BJ (cell line): ENCODE results near the gene SPTBN1. TPM values are rescaled to one million over a fixed set of nuclear protein-coding genes. Genes with fewer than 3 reads are reported as not detected.

Source experiments
- CTCF ChIA-PET: fragments of 350-600 bp; formaldehyde crosslinking; extraction: SDS; loops from one replicate; lab custom pipeline; 2021; ENCODE audit warnings: antibody characterized with exemption, inconsistent platforms; lab: Yijun Ruan, JAX
- POLR2A ChIA-PET: fragments of 300-600 bp; sonication (Branson Sonifier 250); formaldehyde crosslinking; extraction: SDS; loops from one replicate; lab custom pipeline; 2021; ENCODE audit warnings: antibody characterized with exemption; lab: Charles Lee
- DNase-seq: peaks from one replicate; pipeline ENCODE4 v3.0.0-alpha.2; 2011; ENCODE audit warnings: low read depth
- H3K27me3 ChIP-seq: 2 replicates; pipeline ENCODE4 v1.6.0; 2011; ENCODE audit warnings: low read length; ENCODE audit not compliant: control insufficient read depth, insufficient read depth
- H3K36me3 ChIP-seq: 2 replicates; pipeline ENCODE4 v1.5.1; 2011; ENCODE audit warnings: low read length; ENCODE audit not compliant: control insufficient read depth, insufficient read depth
- H3K4me3 ChIP-seq: 2 replicates; pipeline ENCODE4 v1.5.1; 2011; ENCODE audit warnings: low read depth, mild to moderate bottlenecking, control low read depth, low read length
- polyA plus RNA-seq: library from polyadenylated mRNA; depleted of rRNA; stranded (reverse); fragments of >200 nt; gene quantifications from 2 replicates; pipeline ENCODE4 v1.2.3, GENCODE V29; 2011
- TF ChIP-seq, protein P1 (sequence below): IDR thresholded peaks from 2 replicates; pipeline ENCODE4 v1.5.1; 2011; ENCODE audit warnings: low read depth, mild to moderate bottlenecking, control low read depth, inconsistent platforms, low read length, moderate library complexity; ENCODE audit not compliant: insufficient read depth

The SPTBN1 gene
- polyA plus RNA-seq, 1 experiment = 33.8 TPM

DNA sequence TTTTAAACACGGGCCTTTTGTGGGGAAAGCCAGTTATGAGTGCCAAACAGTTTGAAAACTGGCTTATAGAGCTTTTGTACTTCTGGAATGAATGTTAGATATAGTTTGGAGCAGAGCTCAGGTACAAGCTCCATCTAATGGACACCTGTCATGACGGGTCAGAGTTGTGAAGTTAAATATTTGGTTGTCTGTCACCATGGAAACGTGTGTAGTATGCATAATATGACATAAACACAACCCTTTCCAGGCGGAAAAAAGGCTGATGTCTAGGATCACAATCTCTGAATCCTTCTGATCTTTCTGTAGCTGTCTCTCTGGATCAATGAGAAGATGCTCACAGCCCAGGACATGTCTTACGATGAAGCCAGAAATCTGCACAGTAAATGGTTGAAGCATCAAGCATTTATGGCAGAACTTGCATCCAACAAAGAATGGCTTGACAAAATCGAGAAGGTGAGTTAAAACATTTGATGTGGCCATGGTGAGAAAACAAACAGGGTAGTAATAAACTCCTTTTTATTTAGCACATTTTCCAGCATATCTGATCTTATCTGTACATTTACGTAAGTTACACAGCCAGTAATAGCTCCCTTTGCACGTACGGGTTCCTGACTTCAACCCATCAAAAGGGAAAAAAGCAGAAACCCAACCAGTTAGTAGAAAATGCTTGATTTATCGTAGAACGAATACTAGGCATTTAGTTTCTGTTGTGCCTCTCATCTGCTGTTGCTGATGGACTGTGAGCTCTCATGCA lies 186.7 kb downstream of the SPTBN1 start:
- Histone ChIP-seq H3K4me3 (no peak overlapping the region), H3K36me3 (peaks cover 18% of the 10 kb centered on the region), H3K27me3 (no peaks in the 10 kb centered on the region)
- POLR2A ChIA-PET = no interaction called here
- no peak for DNase-seq
- TF ChIP-seq, protein P1, sequence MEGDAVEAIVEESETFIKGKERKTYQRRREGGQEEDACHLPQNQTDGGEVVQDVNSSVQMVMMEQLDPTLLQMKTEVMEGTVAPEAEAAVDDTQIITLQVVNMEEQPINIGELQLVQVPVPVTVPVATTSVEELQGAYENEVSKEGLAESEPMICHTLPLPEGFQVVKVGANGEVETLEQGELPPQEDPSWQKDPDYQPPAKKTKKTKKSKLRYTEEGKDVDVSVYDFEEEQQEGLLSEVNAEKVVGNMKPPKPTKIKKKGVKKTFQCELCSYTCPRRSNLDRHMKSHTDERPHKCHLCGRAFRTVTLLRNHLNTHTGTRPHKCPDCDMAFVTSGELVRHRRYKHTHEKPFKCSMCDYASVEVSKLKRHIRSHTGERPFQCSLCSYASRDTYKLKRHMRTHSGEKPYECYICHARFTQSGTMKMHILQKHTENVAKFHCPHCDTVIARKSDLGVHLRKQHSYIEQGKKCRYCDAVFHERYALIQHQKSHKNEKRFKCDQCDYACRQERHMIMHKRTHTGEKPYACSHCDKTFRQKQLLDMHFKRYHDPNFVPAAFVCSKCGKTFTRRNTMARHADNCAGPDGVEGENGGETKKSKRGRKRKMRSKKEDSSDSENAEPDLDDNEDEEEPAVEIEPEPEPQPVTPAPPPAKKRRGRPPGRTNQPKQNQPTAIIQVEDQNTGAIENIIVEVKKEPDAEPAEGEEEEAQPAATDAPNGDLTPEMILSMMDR = no peak
- CTCF ChIA-PET = no interaction called here

- H3K27me3 ChIP-seq = no peaks in the 10 kb centered on the region
- peaks cover 27% of the 10 kb centered on the region for H3K36me3 ChIP-seq
- H3K4me3 ChIP-seq = no peak overlapping the region
- ChIA-PET POLR2A (no interaction called here), CTCF (no interaction called here)
- no peak for DNase-seq
- TF ChIP-seq, protein P1 = no peak
These were observed 188.1 kb downstream of the SPTBN1 start for GRCh38 chr2:54644236-54644635.

- CTCF ChIA-PET = interaction anchor here (0.6 to 1.0 kb wide), 2 partner anchors 71 to 115 kb away, joined by 3 read pairs; no protein-coding TSS in a partner anchor
- DNase-seq = no peak
These were observed 190.2 kb downstream of the SPTBN1 start for GRCh38 chr2:54646170-54646927.

GRCh38 chr2:54648256-54648655 lies 192.1 kb downstream of the SPTBN1 start:
- no peak for DNase-seq
- no peaks in the 10 kb centered on the region for H3K27me3 ChIP-seq
- TF ChIP-seq, protein P1 = no peak
- CTCF ChIA-PET = no interaction called here
- H3K4me3 ChIP-seq = no peak overlapping the region
- POLR2A ChIA-PET = no interaction called here
- H3K36me3 ChIP-seq = peaks cover 37% of the 10 kb centered on the region

More at GRCh38 chr2:54646170-54646927, 190.2 kb downstream of the SPTBN1 start:
- Histone ChIP-seq H3K4me3 (no peak overlapping the region), H3K36me3 (peaks cover 36% of the 10 kb centered on the region), H3K27me3 (no peaks in the 10 kb centered on the region)
- TF ChIP-seq, protein P1 = no peak
- POLR2A ChIA-PET = no interaction called here

DNA sequence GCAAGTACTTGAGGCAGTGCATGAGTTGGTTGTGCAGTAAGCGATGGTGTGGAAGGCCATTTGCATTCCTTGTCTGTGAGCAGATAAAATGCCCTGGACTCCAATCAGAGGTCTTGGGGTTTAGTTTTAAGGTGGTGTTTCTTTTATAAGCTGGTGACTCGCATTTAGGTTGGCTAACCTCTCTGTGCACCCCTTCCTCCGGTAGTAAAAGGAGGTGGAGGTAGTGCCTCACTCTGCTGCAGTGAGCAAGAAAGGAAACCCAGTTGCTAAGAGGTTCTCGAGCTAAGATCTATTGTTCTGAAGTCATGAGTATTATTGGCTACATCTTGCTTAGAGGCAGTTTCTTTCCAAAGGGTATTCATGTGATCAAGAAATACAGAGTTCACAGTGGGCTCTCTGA lies 193.1 kb downstream of the SPTBN1 start:
- peaks cover 44% of the 10 kb centered on the region for H3K36me3 ChIP-seq
- POLR2A ChIA-PET = no interaction called here
- CTCF ChIA-PET = no interaction called here
- no peak overlapping the region for H3K4me3 ChIP-seq
- TF ChIP-seq, protein P1 = no peak
- no peak for DNase-seq
- no peaks in the 10 kb centered on the region for H3K27me3 ChIP-seq
